NCI-H146 treated with DMSO at 0.1 percent for 48 hours (cell line): ENCODE data around the gene TXK.

Source experiments
- DNase-seq: peaks from one replicate; lab custom pipeline; 2025; ENCODE audit not compliant: unreplicated experiment; lab: John Stamatoyannopoulos, UW

Gene TXK

DNA sequence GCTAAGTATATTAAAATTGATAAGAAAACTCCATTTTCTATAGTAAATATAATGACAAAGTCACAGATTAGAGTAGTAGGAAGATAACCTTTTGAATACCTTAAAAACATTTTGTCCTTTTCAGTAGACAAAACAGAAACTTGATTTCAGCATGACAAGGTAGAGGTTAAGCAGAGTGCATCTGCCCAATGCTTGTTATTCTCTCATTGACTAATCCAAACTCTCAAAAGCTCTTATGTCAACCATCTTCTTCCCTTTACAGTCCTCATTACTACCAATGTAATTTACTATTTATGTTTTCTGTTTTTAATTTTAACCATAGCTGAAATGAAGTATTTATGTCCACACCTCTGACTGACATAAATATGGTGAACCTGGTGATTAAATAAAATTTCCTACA, 106.4 kb downstream of the TXK start:
- DNase-seq = no peak

- DNase-seq = no peak
These were observed 109.0 kb downstream of the TXK start for GRCh38 chr4:48025005-48025404.

GRCh38 chr4:48024522-48024921, 109.5 kb downstream of the TXK start:
- DNase-seq = no peak

DNA sequence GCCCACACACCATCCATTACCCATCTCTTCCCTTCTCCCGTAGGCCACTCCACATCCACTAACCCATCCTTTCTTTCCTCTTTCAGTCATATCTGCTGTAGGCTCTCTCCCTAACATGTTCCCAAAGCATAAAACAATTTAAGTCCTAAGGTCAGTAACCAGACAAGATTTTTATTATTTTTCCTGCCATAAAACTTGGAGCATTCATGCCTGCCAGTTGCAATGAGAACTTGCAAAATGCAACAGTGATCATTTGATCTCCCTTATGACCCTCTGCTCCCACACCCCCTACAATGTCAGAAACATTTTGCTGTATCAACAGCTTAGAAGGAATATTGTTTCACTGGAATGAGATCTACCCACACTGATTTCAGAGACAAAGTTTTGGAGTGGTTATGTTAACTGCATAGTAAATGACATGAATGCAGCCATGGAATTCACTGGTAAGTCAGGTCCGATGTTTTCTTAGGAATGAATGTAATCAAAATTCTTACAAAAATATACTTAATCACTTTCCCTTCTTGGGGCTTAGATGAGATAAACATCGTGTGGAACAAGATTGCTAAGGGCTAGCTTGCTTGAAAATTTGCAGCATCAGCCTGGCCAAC, 111.8 kb downstream of the TXK start:
- DNase-seq = no peak

DNA sequence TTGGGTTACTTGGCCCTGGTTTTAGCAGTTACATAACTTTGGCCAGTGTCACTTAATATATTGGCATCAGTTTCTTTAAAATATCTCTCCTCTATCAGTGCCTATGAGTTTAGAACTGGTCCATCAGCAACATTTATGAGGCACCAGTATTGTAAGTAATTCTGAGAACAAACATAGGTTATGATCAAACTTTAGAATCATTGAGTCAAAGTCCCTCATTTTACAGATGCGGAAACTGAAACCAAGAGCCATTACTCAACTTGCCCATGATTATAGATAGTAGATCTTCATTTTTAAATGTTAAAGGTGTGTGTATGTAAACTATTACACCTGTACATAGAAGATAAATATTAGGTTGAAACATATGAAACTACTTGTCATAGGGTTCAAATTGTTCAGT, 113.0 kb downstream of the TXK start:
- no peak for DNase-seq

DNA sequence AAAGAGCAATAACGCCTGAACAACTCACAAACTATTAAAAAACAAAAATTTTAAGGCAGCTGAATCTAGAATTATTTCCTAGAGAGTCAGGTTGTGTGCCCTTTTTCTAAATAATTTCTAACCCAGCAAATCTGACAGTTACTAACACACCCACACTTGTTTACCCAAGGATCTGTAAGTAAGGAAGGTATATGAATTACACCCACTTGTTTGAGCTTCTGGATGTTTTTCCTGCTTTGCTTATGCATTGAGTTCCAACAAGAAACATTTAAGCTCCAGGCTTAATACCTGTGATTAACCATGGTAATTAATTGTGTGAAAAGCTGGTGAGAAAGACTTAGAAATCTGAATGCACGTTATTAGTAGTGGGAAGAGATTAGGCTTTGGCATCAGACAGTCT, 115.9 kb downstream of the TXK start:
- DNase-seq = no peak

GRCh38 chr4:48017108-48017571, 116.9 kb downstream of the TXK start:
- DNase-seq = peak; percentile 11
